Panc1 (cell line): ENCODE measurements around the gene FBP2.

Experiments
- CTCF ChIP-seq: fragments of 450-650 bp; IDR thresholded peaks from 2 replicates; pipeline ENCODE4 v1.5.1; 2017; ENCODE audit warnings: mild to moderate bottlenecking
- POLR2AphosphoS5 ChIP-seq: IDR thresholded peaks from 2 replicates; pipeline ENCODE4 v1.6.1; 2012; ENCODE audit warnings: mild to moderate bottlenecking, low read depth, low read length, moderate library complexity
- REST ChIP-seq, 2 experiments: IDR thresholded peaks; 2 replicates each; pipeline ENCODE4 v1.6.1; 2011 to 2012; ENCODE audit warnings: low read depth in 2 of 2, control low read depth in 1 of 2, low read length in 1 of 2, mild to moderate bottlenecking in 1 of 2, moderate library complexity in 1 of 2; ENCODE audit not compliant: insufficient read depth in 1 of 2
- SIN3A ChIP-seq: IDR thresholded peaks from 2 replicates; pipeline ENCODE4 v1.6.1; 2012; ENCODE audit warnings: low read depth, mild to moderate bottlenecking, low read length, moderate library complexity, borderline replicate concordance; ENCODE audit not compliant: insufficient read depth
- TCF7L2 ChIP-seq: IDR thresholded peaks from 2 replicates; pipeline ENCODE4 v1.6.1; 2011; ENCODE audit warnings: mild to moderate bottlenecking, low read depth, low read length, inconsistent platforms

- TF ChIP-seq CTCF, result no peak
- TF ChIP-seq POLR2AphosphoS5, result no peak
- no peak for TF ChIP-seq SIN3A
- TF ChIP-seq REST (IDR thresholded peaks at IDR 0.05; ENCODE audit: insufficient read depth in 1 of 2, low read depth in 2 of 2, low read length in 1 of 2), result no peak
- TF ChIP-seq TCF7L2, result no peak
Observed at GRCh38 chr9:94591876-94592275, 1.7 kb downstream of the FBP2 start.
